ENCODE measurements around the gene ADGRA3. TPM values are rescaled to one million over a fixed set of nuclear protein-coding genes. Genes with fewer than 3 reads are reported as not detected.

The ADGRA3 gene, protein sequence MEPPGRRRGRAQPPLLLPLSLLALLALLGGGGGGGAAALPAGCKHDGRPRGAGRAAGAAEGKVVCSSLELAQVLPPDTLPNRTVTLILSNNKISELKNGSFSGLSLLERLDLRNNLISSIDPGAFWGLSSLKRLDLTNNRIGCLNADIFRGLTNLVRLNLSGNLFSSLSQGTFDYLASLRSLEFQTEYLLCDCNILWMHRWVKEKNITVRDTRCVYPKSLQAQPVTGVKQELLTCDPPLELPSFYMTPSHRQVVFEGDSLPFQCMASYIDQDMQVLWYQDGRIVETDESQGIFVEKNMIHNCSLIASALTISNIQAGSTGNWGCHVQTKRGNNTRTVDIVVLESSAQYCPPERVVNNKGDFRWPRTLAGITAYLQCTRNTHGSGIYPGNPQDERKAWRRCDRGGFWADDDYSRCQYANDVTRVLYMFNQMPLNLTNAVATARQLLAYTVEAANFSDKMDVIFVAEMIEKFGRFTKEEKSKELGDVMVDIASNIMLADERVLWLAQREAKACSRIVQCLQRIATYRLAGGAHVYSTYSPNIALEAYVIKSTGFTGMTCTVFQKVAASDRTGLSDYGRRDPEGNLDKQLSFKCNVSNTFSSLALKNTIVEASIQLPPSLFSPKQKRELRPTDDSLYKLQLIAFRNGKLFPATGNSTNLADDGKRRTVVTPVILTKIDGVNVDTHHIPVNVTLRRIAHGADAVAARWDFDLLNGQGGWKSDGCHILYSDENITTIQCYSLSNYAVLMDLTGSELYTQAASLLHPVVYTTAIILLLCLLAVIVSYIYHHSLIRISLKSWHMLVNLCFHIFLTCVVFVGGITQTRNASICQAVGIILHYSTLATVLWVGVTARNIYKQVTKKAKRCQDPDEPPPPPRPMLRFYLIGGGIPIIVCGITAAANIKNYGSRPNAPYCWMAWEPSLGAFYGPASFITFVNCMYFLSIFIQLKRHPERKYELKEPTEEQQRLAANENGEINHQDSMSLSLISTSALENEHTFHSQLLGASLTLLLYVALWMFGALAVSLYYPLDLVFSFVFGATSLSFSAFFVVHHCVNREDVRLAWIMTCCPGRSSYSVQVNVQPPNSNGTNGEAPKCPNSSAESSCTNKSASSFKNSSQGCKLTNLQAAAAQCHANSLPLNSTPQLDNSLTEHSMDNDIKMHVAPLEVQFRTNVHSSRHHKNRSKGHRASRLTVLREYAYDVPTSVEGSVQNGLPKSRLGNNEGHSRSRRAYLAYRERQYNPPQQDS (N-terminal part only)
- 73.8 and 76.0 TPM in 2 replicates for total RNA-seq
- long read RNA-seq, partial matches to known transcripts: 24 of 33 reads
- long read RNA-seq, other reads (novel, unspliced or antisense): 6 of 33 reads

DNA sequence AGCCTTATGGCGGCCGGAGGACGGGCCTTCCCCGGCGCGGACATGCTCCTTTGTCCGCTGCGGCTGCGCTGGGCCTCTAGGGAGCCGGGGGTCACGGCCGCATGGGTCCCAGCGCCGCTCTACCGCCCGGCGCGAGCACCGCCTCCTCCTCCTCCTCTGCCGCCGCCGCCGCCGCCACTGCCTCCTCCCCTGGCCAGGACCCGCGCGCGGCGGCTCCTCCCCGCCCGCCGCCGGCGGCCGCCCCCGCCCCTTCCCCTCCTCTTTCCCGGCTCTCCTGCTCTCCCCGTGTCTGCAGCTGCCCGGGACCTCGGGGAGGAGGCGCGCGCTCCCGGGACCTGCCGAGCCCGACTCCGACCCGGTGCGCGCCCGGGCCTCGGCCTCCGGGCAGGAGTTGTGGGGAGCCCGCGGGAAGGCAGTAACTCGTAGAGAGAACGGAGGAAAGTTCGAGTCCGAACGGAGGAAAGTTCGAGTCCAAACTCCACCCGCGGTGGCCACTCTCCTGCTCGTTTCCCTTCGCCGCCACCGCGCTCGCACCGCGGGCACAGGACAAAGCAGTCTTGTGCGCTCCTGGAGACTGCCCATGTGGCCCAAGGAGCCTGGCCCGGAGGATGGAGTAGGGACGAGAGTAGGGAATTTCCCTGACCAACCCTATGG, at the start of gene ADGRA3:
Gene ADGRA3, minus strand, starts transcription at position 179 of the 654 bp plus-strand sequence. CDS start 282 bp downstream, outside the sequence.
- Mint-ChIP-seq H3K27ac (ENCODE audit: unreplicated experiment) (peak within 1 kb of the TSS; percentile 100), H3K4me3 (peak within 1 kb of the TSS; percentile 99), H3K36me3 (ENCODE audit: low read depth) (no peaks in the 10 kb centered on the region), H3K27me3 (ENCODE audit: low read depth) (no peaks in the 10 kb centered on the region), H3K4me1 (peaks cover 29% of the 10 kb centered on the region), H3K9me3 (no peaks in the 10 kb centered on the region)
- TF ChIP-seq, protein P1, sequence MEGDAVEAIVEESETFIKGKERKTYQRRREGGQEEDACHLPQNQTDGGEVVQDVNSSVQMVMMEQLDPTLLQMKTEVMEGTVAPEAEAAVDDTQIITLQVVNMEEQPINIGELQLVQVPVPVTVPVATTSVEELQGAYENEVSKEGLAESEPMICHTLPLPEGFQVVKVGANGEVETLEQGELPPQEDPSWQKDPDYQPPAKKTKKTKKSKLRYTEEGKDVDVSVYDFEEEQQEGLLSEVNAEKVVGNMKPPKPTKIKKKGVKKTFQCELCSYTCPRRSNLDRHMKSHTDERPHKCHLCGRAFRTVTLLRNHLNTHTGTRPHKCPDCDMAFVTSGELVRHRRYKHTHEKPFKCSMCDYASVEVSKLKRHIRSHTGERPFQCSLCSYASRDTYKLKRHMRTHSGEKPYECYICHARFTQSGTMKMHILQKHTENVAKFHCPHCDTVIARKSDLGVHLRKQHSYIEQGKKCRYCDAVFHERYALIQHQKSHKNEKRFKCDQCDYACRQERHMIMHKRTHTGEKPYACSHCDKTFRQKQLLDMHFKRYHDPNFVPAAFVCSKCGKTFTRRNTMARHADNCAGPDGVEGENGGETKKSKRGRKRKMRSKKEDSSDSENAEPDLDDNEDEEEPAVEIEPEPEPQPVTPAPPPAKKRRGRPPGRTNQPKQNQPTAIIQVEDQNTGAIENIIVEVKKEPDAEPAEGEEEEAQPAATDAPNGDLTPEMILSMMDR (conservative IDR thresholded peaks at IDR 0.05): no peak
- DNase-seq (ENCODE audit: low read depth, low spot score): peak; percentile 69

DNA sequence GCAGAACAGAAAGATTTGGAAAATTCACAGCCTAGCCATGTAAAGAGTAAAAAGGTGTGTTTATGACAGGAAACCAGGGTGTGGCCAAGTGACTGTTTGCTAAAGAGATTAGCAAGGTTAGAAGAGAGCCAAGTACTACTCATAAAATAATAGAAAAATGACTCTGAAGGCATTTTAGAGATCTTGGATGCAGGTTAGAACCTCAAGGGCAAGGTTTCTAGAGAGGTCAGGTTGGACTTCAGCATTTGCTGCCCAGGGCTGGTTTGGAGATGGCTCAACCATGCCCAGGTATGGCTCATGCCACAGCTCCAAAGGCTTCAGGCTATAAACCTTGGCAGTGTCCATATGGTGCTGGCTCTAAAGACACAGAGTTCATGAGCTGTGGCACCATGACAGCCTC, 40.6 kb upstream of the ADGRA3 start:
- H3K4me3 Mint-ChIP-seq: no peak overlapping the region
- H3K4me1 Mint-ChIP-seq: no peaks in the 10 kb centered on the region
- no peak overlapping the region for H3K27ac Mint-ChIP-seq (ENCODE audit: unreplicated experiment)
- TF ChIP-seq, protein P1 (conservative IDR thresholded peaks at IDR 0.05): no peak
- H3K9me3 Mint-ChIP-seq: peaks cover 5% of the 10 kb centered on the region
- no peak for DNase-seq (ENCODE audit: low read depth, low spot score)
- no peaks in the 10 kb centered on the region for H3K27me3 Mint-ChIP-seq (ENCODE audit: low read depth)
- no peaks in the 10 kb centered on the region for H3K36me3 Mint-ChIP-seq (ENCODE audit: low read depth)

DNA sequence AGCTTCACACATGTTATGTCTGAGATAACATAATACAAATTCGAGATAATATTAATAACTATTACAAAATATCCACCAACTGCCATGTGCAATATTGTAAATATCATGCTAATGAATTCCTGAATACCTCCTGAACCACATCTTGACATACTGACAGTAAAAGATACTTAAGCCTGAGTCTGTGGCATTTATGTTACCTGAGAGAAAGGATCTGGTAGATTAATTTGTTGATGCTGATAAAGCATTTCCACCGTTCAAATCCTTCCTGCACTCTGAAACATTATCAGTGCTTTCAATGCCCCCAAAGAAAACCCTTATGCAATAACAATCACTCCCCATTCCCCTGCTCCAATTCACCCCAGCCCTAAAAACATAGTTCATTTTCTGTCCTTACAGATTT, 38.8 kb upstream of the ADGRA3 start:
- no peaks in the 10 kb centered on the region for H3K4me1 Mint-ChIP-seq
- peaks cover 5% of the 10 kb centered on the region for H3K9me3 Mint-ChIP-seq
- H3K36me3 Mint-ChIP-seq (ENCODE audit: low read depth): no peaks in the 10 kb centered on the region
- TF ChIP-seq, protein P1 (conservative IDR thresholded peaks at IDR 0.05): no peak
- DNase-seq (ENCODE audit: low read depth, low spot score): no peak
- no peak overlapping the region for H3K4me3 Mint-ChIP-seq
- no peaks in the 10 kb centered on the region for H3K27me3 Mint-ChIP-seq (ENCODE audit: low read depth)
- H3K27ac Mint-ChIP-seq (ENCODE audit: unreplicated experiment): no peak overlapping the region

DNA sequence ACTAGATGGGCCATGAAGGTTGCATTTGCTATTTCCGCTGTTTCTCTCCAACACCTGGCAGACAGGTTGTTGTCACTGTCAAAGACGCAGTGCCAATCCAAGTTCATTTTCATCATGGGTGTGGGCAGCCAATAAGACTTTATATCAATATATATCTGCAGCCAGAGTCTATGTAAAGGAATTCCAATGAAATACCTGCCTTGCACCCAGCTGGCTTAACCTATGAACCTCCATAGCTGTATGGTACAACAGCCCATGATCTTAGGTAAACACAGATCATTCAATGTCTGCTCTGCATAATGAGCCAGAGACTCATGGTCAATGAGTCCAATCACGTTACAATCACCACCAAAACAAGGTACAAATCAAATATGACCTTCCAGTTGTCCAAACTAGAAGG, 37.7 kb upstream of the ADGRA3 start:
- TF ChIP-seq, protein P1 (conservative IDR thresholded peaks at IDR 0.05): no peak
- H3K9me3 Mint-ChIP-seq: no peaks in the 10 kb centered on the region
- H3K4me3 Mint-ChIP-seq: no peak overlapping the region
- no peaks in the 10 kb centered on the region for H3K36me3 Mint-ChIP-seq (ENCODE audit: low read depth)
- H3K4me1 Mint-ChIP-seq: no peaks in the 10 kb centered on the region
- H3K27me3 Mint-ChIP-seq (ENCODE audit: low read depth): no peaks in the 10 kb centered on the region
- no peak overlapping the region for H3K27ac Mint-ChIP-seq (ENCODE audit: unreplicated experiment)
- DNase-seq (ENCODE audit: low read depth, low spot score): no peak

Data from neural crest cell (in vitro differentiated cells).